ENCODE measurements around the gene MED13L. TPM values are rescaled to one million over a fixed set of nuclear protein-coding genes. Genes with fewer than 3 reads are reported as not detected.

Gene MED13L
- total and polyA plus RNA-seq, 11 donors, result 12.2 to 84.1 (median 60.2) TPM

GRCh38 chr12:116323406-116324386, 46.2 kb upstream of the MED13L start:
- intact Hi-C loops (cut with DNase I), result loop anchor here in 1 of 10 donors (10.0 kb wide), 1 partner anchor 91 kb away; no protein-coding TSS in a partner anchor
- Histone ChIP-seq H3K9me3 (no peaks in the 10 kb centered on the region), H3K27ac (peak overlapping the region in 1 of 12 donors; percentile 88), H3K36me3 (no peaks in the 10 kb centered on the region), H3K27me3 (no peaks in the 10 kb centered on the region), H3K4me3 (no peak overlapping the region), H3K4me1 (peaks cover 5 to 50% (median 23%) of the 10 kb centered on the region in 12 donors)
- 90 to 95% (median 94%) methylated on average over 10 of the region's 10 CpGs for WGBS, 4 donors
- TF ChIP-seq POLR2A (IDR thresholded peaks at IDR 0.05), result no peak
- no peak for TF ChIP-seq CTCF (IDR thresholded peaks at IDR 0.05)
- ATAC-seq (no peak), DNase-seq (no peak)

- no peaks in the 10 kb centered on the region for H3K36me3 ChIP-seq
- intact Hi-C loops (cut with DNase I), result loop anchor here in 1 of 10 donors (10.0 kb wide), 1 partner anchor 93 kb away; no protein-coding TSS in a partner anchor
- TF ChIP-seq POLR2A (IDR thresholded peaks at IDR 0.05), result no peak
- TF ChIP-seq CTCF (IDR thresholded peaks at IDR 0.05), result no peak
- DNase-seq, result no peak
- no peaks in the 10 kb centered on the region for H3K27me3 ChIP-seq
- H3K4me3 ChIP-seq, result no peak overlapping the region
- peaks cover 6 to 57% (median 24%) of the 10 kb centered on the region in 12 donors for H3K4me1 ChIP-seq
- no peak overlapping the region for H3K27ac ChIP-seq
- no peaks in the 10 kb centered on the region for H3K9me3 ChIP-seq
- no peak for ATAC-seq
- 88 to 98% (median 91%) methylated on average over 6 of the region's 6 CpGs for WGBS, 4 donors
These were observed 44.4 kb upstream of the MED13L start for GRCh38 chr12:116321913-116322312.

- no peaks in the 10 kb centered on the region for H3K27me3 ChIP-seq
- H3K27ac ChIP-seq, result peak overlapping the region in 11 of 12 donors; percentile 11 to 85 (median 70)
- H3K9me3 ChIP-seq, result no peaks in the 10 kb centered on the region
- no peak for TF ChIP-seq POLR2A (IDR thresholded peaks at IDR 0.05)
- TF ChIP-seq CTCF (IDR thresholded peaks at IDR 0.05), result no peak
- DNase-seq, result peak in 1 of 5 donors; percentile 38
- H3K4me1 ChIP-seq, result peaks cover 6 to 57% (median 24%) of the 10 kb centered on the region in 12 donors
- intact Hi-C loops (cut with DNase I), result loop anchor here in 1 of 10 donors (10.0 kb wide), 1 partner anchor 94 kb away; no protein-coding TSS in a partner anchor
- no peaks in the 10 kb centered on the region for H3K36me3 ChIP-seq
- no peak overlapping the region for H3K4me3 ChIP-seq
- 47 to 72% (median 61%) methylated on average over 2 of the region's 2 CpGs for WGBS, 4 donors
- ATAC-seq, result peak; percentile 19 to 74 (median 58)
These were observed 43.3 kb upstream of the MED13L start for GRCh38 chr12:116320791-116321217.

Measured in heart left ventricle (tissue), 16 donors.